NCI-H446 (cell line): ENCODE data around the gene ADGB.
A peak's percentile ranks its signal among the peaks of the same experiment; 100 is the strongest.
"Not testable (repeated sequence)": the region's sequence is repeated elsewhere in the genome, so short reads cannot be mapped to it uniquely, and the experiment has no call there.

Source experiments
- DNase-seq, 2 experiments: peaks; one replicate each; lab custom pipeline; 2025; lab: John Stamatoyannopoulos, UW

Gene ADGB

GRCh38 chr6:146598772-146599405 lies at the start of gene ADGB:
Gene ADGB, plus strand, starts transcription at chr6:146598972. Its CDS starts 69 bp downstream, at chr6:146599041.
- peak in 1 of 2 experiments; percentile 1 for DNase-seq

- no peak for DNase-seq
These were observed 47.9 kb upstream of the ADGB start for GRCh38 chr6:146550911-146551310.

GRCh38 chr6:146551545-146551944 lies 47.2 kb upstream of the ADGB start:
- DNase-seq: no peak

GRCh38 chr6:146553377-146554135 lies 45.2 kb upstream of the ADGB start:
- DNase-seq: no peak

GRCh38 chr6:146560607-146561006 lies 38.2 kb upstream of the ADGB start:
- no peak for DNase-seq

GRCh38 chr6:146566661-146567060 lies 32.1 kb upstream of the ADGB start:
- not testable (repeated sequence) for DNase-seq

- DNase-seq: not testable (repeated sequence)
These were observed 30.2 kb upstream of the ADGB start for GRCh38 chr6:146568619-146569018.

GRCh38 chr6:146574211-146574610 lies 24.6 kb upstream of the ADGB start:
- DNase-seq: no peak

GRCh38 chr6:146578054-146578453 lies 20.7 kb upstream of the ADGB start:
- no peak for DNase-seq

GRCh38 chr6:146581968-146582367 lies 16.8 kb upstream of the ADGB start:
- no peak for DNase-seq

- peak in 1 of 2 experiments; percentile 3 for DNase-seq
These were observed 15.9 kb upstream of the ADGB start for GRCh38 chr6:146582857-146583256.

GRCh38 chr6:146583966-146584365 lies 14.8 kb upstream of the ADGB start:
- no peak for DNase-seq

GRCh38 chr6:146587459-146587858 lies 11.3 kb upstream of the ADGB start:
- no peak for DNase-seq

- no peak for DNase-seq
These were observed 8.3 kb upstream of the ADGB start for GRCh38 chr6:146590492-146590891.

- DNase-seq: no peak
These were observed 6.3 kb upstream of the ADGB start for GRCh38 chr6:146592451-146592850.

- DNase-seq: no peak
These were observed 4.8 kb upstream of the ADGB start for GRCh38 chr6:146593986-146594385.

- DNase-seq: no peak
These were observed 4.3 kb upstream of the ADGB start for GRCh38 chr6:146594495-146594894.

- DNase-seq: no peak
These were observed 2.6 kb upstream of the ADGB start for GRCh38 chr6:146595972-146596731.

- DNase-seq: no peak
These were observed 2.6 kb downstream of the ADGB start for GRCh38 chr6:146601352-146601751.

GRCh38 chr6:146602526-146602925 lies 3.8 kb downstream of the ADGB start:
- no peak for DNase-seq

- no peak for DNase-seq
These were observed 15.2 kb downstream of the ADGB start for GRCh38 chr6:146613947-146614346.

- no peak for DNase-seq
These were observed 21.9 kb downstream of the ADGB start for GRCh38 chr6:146620655-146621054.

GRCh38 chr6:146628350-146628749 lies 29.6 kb downstream of the ADGB start:
- DNase-seq: no peak
